ENCODE data around the gene OR56B4.

GRCh38 chr11:6095798-6096197 is 11.7 kb upstream of the OR56B4 start:
- TF ChIP-seq, protein P1, sequence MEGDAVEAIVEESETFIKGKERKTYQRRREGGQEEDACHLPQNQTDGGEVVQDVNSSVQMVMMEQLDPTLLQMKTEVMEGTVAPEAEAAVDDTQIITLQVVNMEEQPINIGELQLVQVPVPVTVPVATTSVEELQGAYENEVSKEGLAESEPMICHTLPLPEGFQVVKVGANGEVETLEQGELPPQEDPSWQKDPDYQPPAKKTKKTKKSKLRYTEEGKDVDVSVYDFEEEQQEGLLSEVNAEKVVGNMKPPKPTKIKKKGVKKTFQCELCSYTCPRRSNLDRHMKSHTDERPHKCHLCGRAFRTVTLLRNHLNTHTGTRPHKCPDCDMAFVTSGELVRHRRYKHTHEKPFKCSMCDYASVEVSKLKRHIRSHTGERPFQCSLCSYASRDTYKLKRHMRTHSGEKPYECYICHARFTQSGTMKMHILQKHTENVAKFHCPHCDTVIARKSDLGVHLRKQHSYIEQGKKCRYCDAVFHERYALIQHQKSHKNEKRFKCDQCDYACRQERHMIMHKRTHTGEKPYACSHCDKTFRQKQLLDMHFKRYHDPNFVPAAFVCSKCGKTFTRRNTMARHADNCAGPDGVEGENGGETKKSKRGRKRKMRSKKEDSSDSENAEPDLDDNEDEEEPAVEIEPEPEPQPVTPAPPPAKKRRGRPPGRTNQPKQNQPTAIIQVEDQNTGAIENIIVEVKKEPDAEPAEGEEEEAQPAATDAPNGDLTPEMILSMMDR (IDR thresholded peaks at IDR 0.05): no peak
- TF ChIP-seq EZH2 (IDR thresholded peaks at IDR 0.05): no peak
